Activated CD8-positive, alpha-beta memory T cell treated with anti-CD3 and anti-CD28 coated beads, Interleukin-2, amount 50 U/mL, for 24 hours (primary cell): ENCODE data around the gene CEP170B.
"Not testable (repeated sequence)": the region's sequence is repeated elsewhere in the genome, so short reads cannot be mapped to it uniquely, and the experiment has no call there.

Experiments used
- DNase-seq: peaks from one replicate; pipeline ENCODE4 v3.0.0-alpha.2; 2020; ENCODE audit errors: extremely low read depth

CEP170B gene

DNA sequence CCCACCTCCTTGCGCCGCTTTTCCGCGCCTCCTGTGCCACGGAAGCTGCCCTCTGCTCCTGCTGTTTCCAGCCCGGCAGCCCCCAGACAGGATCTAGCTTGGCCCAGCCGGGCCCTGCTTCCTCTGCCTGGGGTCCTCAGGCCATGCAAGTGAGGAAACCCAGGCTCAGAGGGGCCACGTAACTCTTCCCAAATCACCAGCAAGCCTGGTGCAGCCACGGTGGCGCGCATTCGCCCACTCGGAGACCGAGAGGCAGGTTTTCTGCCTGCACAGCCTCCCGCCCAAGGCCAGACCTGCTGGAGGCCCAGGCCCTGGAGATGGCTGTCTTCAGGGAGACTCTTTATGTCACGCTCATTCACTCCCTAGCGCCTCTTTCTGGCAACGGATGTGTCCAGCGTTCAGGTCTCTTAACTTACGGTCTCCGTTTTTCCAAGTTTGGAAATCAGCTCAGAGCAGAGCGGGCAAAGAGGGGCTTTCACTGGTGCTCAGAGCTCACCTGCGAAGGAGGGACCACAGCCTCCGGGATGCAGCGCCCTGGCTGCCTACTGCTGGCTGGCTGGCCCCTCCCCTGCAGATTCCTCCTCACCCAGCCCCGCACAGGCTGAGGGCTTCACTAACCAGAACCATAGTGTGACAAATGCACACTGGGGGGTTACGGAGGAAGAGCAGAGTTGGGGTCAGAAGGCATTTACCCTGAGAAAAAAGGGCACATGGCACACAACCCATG, 20.6 kb upstream of the CEP170B start:
- DNase-seq = no peak

DNA sequence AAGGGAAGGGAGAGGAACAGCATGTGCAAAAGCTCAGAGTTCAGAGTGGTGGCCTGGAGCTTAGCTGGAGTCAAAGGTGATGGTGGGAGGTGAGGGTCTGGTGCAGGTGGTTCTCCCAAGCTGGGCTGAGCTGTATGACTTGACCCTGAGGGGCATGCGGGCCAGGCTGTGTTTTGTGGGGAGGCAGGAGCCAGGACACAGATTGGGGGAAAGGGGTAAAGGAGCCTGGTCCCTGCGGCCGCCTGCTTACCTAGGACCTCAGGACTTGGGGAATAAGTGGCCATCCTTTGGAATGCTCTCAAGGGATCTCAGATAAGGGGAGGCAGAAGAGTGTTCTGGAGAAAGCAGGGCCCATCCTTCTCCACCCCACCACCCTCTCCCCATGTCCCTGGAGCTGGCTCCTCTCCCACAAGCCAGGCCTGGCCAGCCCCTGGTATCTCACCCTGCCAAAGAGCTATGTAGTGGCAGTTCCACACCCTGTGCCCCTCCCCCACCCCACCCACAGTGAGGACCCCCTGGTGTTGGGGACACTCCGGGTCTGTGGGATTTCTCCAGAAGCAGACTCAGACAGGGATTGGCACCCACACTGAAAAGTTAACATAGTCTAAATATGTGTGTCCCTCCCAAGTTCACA, 19.9 kb upstream of the CEP170B start:
- DNase-seq = no peak

DNA sequence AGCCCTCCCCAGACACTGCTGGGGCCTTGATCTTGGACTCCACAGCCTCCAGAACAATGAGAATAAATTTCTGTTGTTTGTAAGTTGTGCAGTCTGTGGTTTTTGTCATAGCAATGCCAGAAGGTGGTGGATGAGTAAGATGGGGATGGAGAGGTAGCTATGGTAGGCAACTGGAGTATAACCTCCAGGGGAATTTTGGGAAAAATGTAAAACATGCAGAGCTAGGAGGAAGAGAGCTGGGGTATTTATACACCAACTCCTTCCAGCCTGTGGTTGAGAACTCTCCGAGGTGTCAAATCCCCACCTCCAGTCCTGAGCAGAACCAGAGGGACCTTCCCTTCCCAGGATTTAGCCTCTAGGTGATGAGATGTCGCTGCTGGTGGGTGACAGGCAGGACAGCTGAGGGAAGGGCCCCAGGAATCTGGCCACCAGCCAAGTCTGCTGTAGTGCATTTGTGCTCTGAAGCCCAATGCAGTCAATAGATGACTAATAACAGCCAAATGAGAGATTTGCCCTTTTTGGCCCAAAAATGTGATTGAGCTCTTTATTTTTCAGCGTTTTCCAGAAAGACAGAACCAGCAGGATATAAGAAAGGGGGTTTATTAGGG, 19.1 kb upstream of the CEP170B start:
- DNase-seq = no peak

DNA sequence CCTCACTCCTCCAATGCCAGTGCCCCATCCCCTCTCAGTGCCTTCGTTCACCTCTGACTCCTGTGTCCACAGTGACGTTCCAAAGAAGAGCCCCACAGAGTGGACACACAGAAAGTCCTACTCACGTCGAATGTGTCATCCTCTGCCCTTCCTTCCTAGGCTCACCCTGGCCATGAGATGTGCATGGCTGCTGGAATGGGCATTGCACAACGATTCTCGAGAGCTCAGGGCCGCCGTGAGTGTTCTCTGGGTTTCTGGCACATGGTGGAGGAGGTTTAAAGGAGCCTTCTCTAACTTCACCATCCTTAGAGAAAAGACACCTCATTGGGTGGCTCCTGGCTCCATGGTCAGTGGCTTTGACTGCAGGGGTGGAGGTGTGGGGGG, 12.8 kb upstream of the CEP170B start:
- DNase-seq = no peak

DNA sequence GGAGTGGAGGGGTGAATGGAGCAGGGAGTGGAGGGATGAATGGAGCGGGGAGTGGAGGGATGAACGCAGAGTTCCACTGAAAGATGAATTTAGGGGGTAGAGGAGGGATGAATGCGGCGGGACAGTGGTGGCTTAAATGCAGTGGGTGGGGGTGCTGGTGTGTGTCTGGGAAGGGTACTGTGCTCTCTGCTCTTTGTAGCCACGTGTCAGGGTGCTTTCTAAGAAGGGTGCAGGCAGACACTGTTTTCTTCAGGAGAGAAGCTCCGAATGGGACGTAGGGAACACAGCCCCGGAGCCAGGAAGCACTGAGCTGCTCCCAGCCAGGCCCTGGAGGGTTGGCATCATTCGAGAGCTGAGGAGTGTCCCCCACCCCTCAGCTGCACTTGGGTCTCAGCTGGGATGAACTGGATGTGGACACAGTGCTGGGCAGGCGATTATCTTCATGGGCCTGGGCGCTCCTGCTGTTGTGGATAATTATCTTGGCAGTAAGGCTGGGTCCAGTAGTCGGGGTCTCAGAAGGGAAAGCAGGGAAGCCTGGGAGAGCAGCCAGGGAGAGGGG, 9.5 kb upstream of the CEP170B start:
- no peak for DNase-seq

DNA sequence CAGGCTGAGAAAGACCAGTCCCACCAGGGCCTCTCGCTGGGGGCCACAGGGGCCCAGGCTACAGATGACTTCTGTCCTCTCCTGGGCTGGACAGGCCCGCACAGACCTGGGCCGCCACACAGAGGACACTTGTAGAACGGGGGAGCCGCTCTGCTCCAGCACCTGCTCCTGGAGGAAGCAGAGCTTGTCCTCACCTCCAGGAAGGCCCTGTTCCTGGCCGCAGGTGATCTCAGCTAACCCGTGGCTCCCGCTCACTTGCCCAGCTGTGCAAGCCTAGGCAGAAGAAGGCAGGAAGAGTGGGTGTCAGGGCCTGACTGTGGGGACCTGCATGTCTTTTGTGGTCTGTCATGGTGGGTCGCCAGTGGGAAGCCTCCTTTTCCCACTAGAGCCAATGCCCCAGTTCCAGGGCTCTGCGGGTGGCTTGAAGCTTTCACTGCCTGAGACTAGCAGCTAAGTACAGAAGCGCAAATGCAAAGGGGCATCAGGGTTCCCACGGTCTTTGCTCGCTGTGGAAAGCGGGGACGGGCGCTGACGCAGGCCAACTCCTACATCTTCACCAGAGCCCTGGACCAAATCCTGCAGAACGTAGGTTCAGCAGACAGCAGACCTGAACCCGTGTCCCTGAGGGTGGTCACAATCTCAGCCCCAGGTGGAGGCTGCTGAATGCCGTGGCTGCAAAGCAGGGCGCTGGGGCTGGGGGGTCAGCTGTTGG, 8.8 kb upstream of the CEP170B start:
- no peak for DNase-seq

DNA sequence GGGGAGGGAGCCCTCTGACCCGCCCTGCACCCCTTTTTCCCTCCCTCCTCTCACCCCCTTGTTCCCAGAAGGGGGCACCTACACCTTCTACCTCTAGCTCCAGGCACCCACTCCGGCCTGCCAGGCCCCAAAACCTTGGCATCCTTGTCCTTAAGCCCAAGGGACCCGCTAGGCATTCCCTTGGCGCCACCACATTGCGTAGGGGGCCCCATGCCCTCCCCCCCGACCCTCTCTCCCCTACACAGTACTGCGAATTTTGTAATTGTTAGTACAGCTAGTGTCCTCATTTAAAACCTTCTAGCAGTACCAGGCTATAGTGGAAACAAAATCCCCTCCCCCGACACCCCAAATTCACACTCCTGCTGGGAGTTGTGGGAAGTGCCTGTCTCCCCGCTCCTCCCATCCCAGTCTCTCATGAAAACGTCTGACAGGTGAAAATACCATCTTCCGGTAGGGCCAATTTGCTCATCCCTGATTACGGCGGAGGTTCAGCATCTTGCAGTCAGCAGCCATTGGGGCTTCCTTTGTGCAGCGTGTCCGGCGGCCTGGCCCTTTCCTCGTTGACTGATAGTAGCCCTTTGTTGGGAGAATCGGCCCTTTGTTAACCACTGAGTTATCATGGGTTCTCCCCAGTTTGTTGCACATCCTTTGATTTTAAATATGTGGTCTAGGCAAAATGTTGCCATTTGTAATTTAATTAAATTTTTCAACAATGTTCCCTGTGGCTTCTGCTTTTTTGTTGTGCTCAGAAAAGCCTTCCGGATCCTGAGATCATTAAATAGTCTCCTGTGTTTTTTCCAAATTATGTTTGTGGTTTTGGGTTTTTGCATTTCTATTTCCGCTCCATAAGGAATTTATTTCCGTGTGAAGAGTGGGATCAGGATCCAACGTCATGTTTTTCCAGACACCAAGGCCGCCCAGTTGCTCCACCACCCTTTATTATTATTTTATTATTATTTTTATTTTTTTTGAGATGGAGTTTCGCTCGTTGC, 7.9 kb upstream of the CEP170B start:
- no peak for DNase-seq

DNA sequence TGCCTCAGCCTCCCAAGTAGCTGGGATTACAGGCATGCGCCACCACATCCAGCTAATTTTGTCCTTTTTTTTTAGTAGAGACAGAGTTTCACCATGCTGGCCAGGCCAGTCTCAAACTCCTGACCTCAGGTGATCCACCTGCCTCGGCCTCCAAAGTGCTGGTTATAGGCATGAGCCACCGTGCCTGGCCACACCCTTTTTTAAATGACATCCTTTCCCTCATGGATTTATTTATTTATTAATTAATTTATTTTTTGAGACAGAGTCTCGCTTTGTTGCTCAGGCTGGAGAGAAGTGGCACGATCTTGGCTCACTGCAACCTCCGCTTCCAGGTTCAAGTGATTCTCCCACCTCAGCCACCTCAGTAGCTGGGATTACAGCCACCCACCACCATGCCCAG, 7.1 kb upstream of the CEP170B start:
- not testable (repeated sequence) for DNase-seq

DNA sequence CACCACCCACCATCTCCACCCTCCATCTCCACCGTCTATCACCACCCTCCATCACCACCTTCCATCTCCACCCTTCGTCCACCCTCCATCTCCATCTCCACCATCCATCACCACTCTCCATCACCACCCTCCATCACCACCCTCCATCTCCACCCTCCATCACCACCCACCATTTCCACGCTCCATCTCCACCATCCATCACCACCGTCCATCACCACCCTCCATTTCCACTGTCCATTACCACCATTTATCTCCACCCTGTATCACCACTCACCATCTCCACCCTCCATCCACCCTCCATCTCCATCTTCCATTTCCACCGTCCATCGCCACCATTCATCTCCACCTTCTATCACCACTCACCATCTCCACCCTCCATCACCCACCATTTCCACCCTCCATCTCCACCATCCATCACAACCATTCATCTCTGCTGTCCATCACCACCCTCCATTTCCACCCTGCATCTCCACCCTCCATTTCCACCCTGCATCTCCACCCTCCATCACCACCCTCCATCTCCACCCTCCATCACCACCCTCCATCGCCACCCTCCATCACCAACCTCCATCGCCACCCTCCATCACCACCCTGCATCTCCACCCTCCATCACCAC, 6.1 kb upstream of the CEP170B start:
- DNase-seq = no peak

DNA sequence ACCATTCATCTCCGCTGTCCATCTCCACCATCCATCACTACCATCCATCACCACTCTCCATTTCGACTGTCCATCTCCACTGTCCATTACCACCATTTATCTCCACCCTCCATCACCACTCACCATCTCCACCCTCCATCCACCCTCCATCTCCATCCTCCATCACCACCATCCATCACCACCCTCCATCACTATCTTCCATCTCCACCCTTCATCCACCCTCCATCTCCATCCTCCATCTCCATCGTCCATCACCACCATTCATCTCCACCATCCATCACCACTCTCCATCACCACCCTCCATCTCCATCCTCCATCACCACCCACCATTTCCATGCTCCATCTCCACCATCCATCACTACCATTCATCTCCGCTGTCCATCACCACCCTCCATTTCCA, 5.2 kb upstream of the CEP170B start:
- DNase-seq = no peak

DNA sequence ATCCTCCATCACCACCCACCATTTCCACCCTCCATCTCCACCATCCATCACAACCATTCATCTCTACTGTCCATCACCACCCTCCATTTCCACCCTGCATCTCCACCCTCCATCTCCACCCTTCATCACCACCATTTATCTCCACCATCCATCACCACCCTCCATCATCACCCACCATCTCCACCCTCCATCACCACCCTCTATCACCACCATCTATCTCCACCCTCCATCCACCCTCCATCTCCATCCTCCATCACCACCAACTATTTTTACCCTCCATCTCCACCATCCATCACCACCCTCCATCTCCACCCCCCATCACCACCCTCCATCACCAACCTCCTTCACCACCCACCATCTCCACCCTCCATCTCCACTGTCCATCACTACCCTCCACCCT, 4.7 kb upstream of the CEP170B start:
- DNase-seq = no peak

DNA sequence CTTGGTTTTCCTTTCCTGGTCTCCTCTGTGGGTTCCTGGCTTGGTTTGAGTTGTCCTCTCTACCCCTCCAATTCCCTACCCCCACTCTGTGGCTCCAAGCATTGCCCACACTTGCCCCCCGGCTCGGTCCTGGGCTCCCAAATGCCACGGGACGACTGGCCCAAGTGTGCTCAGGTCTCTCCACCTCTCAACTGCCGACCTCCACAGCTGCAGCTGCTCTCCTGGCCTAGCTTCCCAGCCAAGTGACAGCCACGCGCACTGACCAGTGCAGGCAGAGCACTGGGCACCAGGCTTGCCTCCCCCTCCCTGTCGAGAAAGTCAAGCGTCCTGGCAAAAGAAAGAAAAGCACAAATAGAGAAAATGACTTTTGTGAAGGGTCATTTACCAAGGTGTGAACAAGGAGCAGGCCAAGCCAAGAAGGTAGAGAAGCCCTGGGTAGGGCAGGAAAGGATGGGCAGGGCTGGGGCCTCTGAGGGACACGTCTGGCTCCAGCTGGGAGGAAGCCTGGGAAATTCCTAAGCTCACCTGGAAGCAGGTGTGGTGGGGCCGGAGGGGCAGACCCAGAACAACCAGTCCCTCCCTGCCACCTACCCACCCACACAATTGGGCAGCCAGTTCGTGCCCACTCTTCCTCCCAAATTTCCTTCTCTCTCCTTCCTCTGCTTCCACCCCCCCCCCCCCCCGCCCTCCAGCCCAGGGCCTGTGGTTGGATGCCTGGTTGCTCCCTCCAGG, 1.8 kb upstream of the CEP170B start:
- no peak for DNase-seq

DNA sequence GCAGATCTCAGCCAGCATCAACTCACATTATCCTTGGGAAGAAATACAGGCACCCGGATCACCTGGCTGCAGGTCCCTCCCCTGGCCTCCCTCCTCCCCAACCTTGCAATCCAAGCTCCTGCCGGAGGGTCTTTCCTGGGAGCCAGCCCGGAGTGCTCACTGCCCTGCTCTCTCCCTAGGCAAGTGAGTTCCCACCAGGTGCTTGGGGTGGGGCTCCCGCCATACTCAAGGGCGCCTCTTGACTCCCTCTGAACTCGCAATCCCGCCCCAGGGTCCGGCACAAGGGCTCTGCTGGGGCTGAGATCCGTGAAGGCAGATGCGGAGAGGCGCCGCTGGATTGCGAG, 1.2 kb upstream of the CEP170B start:
- no peak for DNase-seq

DNA sequence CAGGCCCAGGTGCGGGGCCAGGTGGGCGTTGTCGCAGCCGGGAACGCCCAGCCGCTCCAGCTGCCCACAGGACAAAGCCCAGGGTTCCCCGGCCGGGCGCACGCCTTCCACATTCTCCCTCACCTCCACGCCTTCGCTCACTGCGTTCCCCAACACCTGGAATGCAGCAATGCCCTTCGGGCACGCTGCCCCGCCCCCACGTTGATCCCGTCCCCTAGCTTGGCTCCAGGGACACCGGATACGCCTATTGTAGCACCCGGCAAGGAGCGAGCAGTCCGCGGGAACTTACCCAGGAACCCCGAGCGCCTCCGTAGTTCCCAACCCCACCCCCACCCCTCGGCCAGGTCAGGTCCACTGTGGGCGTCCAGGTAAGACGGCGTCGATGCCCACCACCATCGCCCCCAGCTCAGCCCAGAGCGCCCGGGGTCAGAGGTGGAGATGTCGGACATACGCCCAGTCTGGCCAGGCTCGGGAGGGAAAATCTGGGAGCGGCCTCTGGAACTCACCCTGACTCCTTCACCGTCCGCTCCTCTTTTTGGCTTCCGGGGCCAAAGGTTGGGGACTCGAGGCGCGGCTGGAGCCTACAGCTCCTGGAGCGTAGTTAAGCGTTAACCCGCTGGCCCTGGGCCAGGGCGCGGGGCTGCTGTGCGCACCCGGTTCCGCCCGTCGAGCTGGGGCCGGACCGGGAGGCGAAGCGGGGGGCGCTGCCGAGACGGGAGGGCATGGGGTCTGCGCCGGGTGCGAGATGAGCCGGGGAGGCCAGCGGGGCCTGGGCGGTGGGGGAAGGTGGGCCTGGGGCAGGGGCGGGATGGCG, 594 bp upstream of the CEP170B start:
- DNase-seq = no peak

DNA sequence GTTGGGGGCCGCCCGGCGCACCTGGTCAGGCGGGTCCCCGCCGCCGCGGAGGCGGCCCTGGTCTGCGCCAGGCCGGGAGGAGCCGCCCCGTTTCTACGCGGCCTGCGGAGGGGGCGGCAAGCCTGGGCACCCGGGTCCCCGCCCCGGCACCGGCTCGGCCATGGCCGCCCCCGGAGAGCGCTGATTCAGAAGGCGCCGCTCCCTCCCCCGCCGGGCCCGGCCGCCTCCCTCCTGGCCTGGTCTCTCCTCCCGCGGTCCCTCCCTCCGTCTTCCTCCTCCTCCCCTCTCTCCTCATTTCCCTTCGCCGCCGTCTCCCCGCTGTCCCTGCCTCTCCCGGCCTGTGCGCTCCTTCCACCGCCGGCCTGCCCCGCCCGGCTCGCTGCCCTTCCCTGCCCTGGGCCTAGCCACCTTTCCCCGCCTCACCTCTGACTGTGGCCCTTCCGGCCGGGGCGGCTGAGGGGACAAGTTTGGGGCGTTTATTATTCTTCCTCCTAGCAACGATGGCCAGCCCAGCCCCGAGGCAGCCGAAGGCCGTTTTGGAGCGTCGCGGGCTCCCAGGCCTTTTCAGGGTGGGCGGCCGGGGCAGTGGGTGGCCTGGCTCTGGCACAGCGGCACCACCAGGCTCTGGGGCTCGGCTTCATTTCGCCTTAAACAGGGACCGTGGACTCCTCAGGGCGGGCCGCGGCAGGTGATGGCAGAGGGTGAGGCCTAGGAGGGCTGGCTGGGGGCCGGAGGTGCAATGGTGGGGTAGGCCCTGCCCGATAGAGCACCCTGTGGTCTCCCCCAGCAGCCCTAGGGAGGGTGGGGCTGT, 768 bp downstream of the CEP170B start:
- no peak for DNase-seq

DNA sequence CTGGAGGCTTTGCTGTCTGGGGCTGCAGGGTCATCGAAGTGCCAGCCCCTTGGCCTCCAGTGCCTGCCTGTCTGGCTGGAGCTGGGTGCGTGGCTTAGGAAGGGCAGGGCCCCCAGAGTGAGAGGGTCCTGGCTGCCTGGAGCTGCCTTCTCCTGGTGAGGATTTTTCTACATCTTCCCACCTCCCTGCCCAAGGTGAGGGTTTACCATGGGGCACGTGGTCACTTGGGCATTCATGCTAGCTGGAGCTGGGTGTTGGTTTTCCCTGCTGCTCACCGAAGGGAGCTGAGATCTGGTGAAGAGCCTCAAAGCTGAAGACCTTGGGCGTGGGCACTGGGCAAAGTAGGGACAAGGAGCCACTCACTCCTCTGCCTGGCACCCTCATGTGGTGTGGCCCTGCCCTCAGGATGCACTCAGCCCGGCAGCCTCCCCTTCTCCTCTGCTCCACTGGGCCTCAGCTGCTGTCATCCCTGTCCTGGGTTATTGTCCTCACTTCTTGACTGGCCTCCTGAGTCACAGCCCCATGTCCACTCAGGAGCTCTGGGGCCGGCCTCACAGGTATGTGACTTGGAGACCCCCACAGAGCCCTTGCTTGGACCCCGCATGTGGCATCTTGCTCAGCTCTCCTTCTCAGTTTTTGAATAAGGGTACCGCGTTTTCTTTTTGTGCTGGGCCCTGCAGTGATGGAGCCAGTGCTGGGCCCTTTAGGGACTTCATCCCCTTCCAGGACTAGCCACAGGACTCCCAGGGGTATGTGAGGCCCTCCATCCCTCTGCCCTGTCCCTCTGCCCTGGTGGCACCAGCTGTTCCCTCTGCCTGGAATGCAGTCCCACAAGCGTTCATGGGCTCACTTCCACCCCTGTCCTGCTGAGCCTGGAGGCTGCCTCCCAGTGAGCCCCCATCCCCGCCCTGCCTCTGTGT, 1.6 kb downstream of the CEP170B start:
- no peak for DNase-seq

DNA sequence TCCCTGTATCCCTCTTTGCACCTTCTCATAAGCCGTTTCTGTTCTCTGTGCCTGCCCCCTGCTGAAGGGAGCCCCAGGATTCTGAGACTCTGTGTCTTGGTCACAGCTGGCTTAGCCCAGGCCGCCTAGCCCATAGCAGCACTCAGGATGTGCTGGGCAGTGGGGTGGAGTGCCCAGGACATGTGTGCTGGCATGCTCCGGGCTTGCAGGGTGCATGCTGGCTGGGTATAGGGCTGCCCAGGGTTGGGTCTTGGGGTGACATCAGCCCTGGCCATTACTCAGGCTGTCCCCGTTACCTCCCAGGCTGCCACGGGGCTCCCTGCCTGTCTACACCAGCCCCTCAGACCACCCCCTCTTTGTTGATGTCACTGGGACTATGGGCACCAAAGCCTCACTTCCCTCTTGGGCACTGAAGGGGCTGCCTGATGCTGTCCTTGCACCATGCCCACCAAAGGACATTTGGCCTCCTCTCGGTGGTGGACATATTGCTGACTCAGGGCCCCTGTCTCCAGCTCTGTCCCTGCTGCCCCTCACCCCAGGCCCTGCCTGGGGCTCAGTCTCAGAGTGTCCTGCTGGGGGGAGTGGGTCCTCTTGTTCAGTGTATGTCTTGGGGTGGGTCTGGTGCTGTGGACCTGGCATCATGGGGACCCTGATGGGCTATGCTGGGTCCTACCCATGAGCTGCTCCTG, 2.4 kb downstream of the CEP170B start:
- DNase-seq = no peak
